Retinal pigment epithelial cell (primary cell): ENCODE results near the gene AKAP6.

Source experiments
- DNase-seq: peaks from one replicate; pipeline ENCODE4 v3.0.0-alpha.2; 2010; ENCODE audit warnings: low read depth
- H3K4me3 ChIP-seq: 2 replicates; pipeline ENCODE4 v1.5.1; 2011; ENCODE audit warnings: mild to moderate bottlenecking, low read length, control low read depth, moderate library complexity
- TF ChIP-seq, protein P1 (sequence below): conservative IDR thresholded peaks from 2 replicates; pipeline ENCODE4 v1.5.1; 2011; ENCODE audit warnings: low read depth, low read length, control low read depth, inconsistent platforms

Gene AKAP6

DNA sequence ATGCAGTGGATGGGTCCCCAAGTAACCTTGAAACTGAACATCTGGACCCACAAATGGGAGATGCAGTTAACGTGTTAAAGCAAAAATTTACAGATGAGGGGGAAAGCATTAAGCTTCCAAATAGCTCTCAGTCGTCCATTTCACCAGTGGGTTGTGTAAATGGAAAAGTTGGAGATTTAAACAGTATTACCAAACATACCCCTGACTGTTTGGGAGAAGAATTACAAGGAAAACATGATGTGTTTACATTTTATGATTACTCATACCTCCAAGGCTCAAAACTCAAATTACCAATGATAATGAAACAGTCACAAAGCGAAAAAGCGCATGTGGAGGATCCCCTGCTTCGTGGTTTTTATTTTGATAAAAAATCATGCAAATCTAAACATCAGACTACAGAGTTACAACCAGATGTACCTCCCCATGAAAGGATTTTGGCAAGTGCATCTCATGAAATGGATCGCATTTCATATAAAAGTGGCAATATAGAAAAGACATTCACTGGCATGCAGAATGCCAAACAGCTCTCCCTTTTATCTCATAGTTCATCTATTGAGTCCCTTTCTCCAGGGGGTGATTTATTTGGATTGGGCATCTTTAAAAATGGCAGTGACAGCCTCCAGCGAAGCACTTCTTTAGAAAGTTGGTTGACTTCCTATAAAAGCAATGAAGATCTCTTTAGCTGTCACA, 493.0 kb downstream of the AKAP6 start:
- TF ChIP-seq, protein P1, sequence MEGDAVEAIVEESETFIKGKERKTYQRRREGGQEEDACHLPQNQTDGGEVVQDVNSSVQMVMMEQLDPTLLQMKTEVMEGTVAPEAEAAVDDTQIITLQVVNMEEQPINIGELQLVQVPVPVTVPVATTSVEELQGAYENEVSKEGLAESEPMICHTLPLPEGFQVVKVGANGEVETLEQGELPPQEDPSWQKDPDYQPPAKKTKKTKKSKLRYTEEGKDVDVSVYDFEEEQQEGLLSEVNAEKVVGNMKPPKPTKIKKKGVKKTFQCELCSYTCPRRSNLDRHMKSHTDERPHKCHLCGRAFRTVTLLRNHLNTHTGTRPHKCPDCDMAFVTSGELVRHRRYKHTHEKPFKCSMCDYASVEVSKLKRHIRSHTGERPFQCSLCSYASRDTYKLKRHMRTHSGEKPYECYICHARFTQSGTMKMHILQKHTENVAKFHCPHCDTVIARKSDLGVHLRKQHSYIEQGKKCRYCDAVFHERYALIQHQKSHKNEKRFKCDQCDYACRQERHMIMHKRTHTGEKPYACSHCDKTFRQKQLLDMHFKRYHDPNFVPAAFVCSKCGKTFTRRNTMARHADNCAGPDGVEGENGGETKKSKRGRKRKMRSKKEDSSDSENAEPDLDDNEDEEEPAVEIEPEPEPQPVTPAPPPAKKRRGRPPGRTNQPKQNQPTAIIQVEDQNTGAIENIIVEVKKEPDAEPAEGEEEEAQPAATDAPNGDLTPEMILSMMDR: no peak
- DNase-seq: no peak
- no peak overlapping the region for H3K4me3 ChIP-seq

DNA sequence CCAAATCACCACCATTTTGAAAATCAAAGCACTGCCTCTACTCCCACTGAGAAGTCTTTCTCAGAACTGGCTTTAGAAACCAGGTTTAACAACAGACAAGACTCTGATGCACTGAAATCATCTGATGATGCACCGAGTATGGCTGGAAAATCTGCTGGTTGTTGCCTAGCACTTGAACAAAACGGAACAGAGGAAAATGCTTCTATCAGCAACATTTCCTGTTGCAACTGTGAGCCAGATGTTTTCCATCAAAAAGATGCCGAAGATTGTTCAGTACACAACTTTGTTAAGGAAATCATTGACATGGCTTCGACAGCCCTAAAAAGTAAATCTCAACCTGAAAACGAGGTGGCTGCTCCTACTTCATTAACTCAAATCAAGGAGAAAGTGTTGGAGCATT, 494.6 kb downstream of the AKAP6 start:
- DNase-seq: no peak
- TF ChIP-seq, protein P1: no peak
- no peak overlapping the region for H3K4me3 ChIP-seq

DNA sequence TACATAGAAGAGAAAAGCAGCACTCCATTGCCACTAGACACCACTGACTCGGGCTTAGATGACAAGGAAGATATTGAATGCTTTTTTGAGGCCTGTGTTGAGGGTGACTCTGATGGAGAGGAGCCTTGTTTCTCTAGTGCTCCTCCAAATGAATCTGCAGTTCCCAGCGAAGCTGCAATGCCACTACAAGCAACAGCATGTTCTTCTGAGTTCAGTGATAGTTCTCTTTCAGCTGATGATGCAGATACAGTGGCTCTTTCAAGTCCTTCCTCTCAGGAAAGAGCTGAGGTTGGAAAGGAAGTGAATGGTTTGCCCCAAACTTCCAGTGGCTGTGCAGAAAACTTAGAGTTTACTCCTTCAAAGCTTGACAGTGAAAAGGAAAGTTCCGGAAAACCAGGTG, 495.1 kb downstream of the AKAP6 start:
- DNase-seq: no peak
- no peak overlapping the region for H3K4me3 ChIP-seq
- TF ChIP-seq, protein P1: no peak

DNA sequence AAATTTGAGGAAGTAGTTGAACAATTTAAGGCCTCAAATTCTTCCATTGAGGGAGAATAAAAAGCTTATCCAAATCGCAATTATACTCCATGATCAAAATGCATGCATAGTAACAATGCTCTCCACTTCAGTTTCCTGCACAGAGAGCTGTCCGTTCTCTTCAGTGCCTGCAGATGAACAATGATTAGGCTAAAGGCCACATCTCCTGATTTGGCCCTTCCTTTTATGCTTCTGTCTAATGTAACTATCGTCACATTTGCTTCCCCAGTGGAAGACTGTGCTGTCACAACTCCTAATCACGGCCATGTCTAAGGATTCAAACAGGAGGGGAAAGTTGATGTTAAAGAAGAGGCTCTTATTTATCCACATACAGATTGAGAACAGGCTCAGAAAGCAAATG, 496.0 kb downstream of the AKAP6 start:
- DNase-seq: no peak
- TF ChIP-seq, protein P1: no peak

DNA sequence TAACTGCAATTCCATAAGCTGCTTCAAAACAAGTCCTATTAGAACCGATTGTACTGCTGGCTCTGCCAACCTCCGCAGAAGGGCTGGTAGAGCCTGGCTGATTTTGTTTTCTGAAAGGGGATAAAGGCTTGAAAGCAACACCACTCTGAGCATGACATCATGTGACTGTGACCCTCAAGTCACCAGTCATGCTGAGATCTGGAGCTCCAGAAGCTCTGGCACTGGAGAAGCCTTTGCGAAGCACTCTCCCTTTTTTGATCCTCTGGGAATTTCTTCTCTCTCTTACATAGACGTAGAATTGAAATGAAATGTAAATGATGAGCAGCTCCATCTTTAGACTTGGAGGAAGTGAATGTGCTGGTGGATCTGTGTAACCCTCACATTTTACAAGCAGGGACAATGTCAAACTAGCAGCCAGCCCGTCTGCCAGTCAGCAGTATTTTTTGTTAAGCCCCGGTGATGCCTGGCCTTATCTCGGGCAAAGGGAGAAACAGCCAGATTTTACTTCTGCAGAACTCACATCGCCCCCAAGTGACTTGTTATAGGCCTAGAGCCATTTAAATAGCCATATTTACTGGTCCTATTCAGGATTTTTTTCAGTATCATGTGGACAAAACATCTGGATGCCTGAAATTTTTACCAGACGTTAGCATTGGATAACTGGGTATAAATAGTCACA, 497.4 kb downstream of the AKAP6 start:
- TF ChIP-seq, protein P1: peak; percentile 39
- H3K4me3 ChIP-seq: no peak overlapping the region
- DNase-seq: no peak

More for the DNA sequence above, 496.0 kb downstream of the AKAP6 start:
- no peak overlapping the region for H3K4me3 ChIP-seq

DNA sequence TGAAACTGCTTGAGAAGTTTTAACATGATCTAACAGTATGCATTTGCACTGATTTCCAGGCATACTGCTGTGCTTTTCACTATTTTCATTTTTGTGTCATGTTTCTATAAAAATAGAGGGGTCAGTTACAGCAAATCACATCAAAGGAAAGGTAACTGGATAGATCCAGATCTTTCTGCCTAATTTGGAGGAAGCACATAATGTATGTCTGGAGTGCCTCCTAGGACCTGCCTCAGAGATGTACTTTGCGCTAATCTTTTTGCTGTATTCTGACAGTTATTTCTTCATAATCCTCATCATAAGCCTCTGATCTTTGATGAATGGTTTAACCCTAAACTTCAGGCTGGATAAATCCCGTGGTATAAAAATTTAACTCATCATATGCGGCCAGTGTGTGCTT, 498.4 kb downstream of the AKAP6 start:
- TF ChIP-seq, protein P1: no peak
- DNase-seq: no peak
- no peak overlapping the region for H3K4me3 ChIP-seq

DNA sequence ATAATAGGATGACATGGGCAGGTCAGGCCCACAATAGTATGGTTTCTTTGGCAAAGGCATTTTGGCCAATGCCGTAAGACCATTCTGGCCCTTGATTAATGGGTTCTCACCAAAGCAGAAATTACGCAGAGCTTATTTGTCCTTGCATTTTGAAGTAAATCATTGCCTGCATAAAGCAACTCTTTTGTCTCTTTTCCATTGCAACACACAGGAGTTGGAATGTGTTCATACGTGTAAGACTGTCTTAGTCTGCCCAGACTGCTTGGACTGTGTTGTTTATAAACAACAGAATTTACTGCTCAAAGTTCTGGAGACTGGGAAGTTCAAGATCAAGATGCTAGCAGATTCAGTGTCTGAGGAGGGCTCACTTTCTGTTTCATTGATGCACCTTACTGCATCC, 506.8 kb downstream of the AKAP6 start:
- no peak overlapping the region for H3K4me3 ChIP-seq
- no peak for DNase-seq
- TF ChIP-seq, protein P1: no peak
